Fibroblast of villous mesenchyme (primary cell): ENCODE measurements around the gene PRKCB. TPM values are rescaled to one million over a fixed set of nuclear protein-coding genes. Genes with fewer than 3 reads are reported as not detected.
"Not testable (repeated sequence)": the region's sequence is repeated elsewhere in the genome, so short reads cannot be mapped to it uniquely, and the experiment has no call there.

Experiments used
- DNase-seq: peaks from one replicate; pipeline ENCODE4 v3.0.0-alpha.2; 2010; ENCODE audit warnings: low read depth
- H3K4me3 ChIP-seq: 2 replicates; pipeline ENCODE4 v1.5.1; 2011; ENCODE audit warnings: low read depth, mild to moderate bottlenecking, low read length
- total RNA-seq: library from RNA; depleted of rRNA; stranded (reverse); fragments of >200 nt; gene quantifications from 2 replicates; pipeline ENCODE4 v1.2.3, GENCODE V29; 2012
- TF ChIP-seq, protein P1 (sequence below): IDR thresholded peaks from 2 replicates; pipeline ENCODE4 v1.5.1; 2012; ENCODE audit warnings: low read depth, mild to moderate bottlenecking, low read length; ENCODE audit not compliant: insufficient read depth

PRKCB gene
- total RNA-seq, 1 donor: not detected

DNA sequence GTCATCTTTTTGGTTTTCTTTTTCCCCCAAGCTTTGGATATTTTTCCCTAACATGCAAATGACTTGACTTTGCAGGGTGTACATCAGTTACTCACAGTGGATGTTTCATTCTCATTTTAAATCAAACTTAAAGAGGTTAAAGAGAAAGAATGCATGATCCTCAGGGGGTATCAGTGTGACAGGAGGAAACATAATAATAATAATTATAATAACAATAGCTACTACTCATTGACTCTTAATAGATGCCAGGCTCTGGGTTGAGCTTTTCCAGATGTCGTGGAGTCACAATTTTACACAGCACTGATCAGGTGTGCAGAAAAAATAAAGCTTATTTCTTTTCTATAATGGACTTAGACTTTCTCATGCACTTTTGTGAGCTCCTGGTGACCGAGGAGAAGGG, 263.1 kb downstream of the PRKCB start:
- no peak overlapping the region for H3K4me3 ChIP-seq
- DNase-seq: no peak
- TF ChIP-seq, protein P1, sequence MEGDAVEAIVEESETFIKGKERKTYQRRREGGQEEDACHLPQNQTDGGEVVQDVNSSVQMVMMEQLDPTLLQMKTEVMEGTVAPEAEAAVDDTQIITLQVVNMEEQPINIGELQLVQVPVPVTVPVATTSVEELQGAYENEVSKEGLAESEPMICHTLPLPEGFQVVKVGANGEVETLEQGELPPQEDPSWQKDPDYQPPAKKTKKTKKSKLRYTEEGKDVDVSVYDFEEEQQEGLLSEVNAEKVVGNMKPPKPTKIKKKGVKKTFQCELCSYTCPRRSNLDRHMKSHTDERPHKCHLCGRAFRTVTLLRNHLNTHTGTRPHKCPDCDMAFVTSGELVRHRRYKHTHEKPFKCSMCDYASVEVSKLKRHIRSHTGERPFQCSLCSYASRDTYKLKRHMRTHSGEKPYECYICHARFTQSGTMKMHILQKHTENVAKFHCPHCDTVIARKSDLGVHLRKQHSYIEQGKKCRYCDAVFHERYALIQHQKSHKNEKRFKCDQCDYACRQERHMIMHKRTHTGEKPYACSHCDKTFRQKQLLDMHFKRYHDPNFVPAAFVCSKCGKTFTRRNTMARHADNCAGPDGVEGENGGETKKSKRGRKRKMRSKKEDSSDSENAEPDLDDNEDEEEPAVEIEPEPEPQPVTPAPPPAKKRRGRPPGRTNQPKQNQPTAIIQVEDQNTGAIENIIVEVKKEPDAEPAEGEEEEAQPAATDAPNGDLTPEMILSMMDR: no peak

DNA sequence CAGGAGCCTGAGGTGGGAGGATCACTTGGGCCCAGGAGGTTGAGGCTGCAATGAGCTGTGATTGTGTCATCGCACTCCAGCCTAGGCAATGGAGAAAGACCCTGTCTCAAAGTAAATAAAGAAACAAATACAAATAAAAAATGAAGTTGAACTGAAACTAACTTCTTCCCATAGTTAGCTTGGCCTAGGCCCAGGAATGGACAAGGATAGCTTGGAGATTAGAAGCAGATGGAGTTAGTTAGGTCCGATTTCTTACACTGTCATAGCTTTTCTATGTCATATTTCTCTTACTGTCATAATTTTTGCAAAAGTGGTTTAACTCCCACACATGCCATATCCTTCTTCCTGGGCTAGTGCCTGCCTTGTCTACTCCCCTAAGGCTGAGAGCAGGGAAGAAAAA, 265.6 kb downstream of the PRKCB start:
- TF ChIP-seq, protein P1: no peak
- H3K4me3 ChIP-seq: no peak overlapping the region
- no peak for DNase-seq

DNA sequence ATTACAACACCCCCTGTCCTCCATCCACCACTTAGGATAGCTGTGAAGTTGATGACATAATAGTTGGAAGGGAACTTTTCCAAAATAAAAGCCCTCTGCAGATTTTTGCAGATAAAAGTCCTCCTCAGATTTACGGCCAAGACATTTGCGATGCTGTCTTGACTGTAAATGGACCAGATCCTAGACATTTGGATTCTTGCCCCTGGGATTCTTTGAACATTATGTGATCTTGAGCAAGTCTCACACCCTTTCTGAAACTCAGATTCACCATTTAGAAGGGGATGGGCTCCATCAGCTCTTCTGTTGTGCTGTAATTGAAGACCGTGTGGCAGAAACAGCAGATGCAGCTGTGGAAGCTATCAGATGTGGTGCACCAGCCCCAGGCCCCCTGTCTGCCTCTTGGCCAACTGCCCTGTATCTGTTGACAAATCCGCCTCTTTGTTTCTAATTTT, 266.5 kb downstream of the PRKCB start:
- TF ChIP-seq, protein P1: no peak
- DNase-seq: no peak
- no peak overlapping the region for H3K4me3 ChIP-seq

DNA sequence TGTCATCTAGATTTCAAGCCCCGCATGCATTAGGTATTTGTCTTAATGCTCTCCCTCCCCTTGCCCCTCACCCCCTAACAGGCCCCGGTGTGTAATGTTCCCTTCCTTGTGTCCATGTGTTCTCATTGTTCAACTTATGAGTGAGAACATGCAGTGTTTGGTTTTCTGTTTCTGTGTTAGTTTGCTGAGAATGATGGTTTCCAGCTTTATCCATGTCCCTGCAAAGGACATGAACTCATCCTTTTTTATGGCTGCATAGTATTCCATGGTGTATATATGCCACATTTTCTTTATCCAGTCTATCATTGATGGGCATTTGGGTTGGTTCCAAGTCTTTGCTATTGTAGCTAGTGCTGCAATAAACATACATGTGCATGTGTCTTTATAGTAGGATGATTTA, 269.7 kb downstream of the PRKCB start:
- not testable (repeated sequence) for H3K4me3 ChIP-seq, DNase-seq

DNA sequence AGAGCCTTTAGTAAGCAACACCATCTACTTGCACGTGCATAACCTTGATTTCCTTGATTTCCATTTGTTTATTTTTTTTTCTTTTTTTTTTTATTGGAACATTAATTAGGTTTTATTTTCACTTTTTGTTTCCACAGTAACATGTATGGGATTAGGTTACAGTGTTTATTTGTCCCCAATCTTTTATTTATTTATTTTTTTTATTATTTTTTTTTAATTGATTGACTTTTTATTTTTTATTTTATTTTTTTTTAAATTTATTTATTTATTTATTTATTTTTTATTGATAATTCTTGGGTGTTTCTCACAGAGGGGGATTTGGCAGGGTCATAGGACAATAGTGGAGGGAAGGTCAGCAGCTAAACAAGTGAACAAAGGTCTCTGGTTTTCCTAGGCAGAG, 272.3 kb downstream of the PRKCB start:
- H3K4me3 ChIP-seq, DNase-seq: not testable (repeated sequence)

DNA sequence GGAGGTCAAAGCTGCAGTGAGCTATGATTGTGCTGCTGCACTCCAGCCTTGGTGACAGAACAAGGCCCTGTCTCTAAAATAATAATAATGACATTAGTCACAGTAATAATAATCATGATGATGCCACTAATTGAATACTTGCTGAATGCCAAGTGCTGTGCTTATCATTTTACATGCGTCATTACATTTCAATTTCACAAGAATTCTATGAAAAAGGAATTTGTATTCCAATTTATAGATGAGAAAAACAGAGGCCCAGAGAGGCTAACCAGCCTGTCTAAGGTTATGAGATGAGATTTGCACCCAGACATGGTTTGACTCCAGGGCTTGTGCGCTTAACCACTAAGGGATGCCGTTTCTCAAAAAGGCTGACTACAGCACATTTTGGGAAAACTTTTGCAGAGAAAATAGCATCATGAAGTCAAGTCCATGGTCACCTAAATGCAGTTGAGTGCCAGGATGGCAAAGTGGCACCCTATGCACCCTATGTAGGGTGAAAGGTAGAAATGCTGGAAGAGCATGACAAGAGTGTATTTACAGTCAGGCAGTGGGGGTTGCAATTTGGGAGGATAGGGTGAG, 276.0 kb downstream of the PRKCB start:
- TF ChIP-seq, protein P1: no peak
- DNase-seq: no peak
- no peak overlapping the region for H3K4me3 ChIP-seq

DNA sequence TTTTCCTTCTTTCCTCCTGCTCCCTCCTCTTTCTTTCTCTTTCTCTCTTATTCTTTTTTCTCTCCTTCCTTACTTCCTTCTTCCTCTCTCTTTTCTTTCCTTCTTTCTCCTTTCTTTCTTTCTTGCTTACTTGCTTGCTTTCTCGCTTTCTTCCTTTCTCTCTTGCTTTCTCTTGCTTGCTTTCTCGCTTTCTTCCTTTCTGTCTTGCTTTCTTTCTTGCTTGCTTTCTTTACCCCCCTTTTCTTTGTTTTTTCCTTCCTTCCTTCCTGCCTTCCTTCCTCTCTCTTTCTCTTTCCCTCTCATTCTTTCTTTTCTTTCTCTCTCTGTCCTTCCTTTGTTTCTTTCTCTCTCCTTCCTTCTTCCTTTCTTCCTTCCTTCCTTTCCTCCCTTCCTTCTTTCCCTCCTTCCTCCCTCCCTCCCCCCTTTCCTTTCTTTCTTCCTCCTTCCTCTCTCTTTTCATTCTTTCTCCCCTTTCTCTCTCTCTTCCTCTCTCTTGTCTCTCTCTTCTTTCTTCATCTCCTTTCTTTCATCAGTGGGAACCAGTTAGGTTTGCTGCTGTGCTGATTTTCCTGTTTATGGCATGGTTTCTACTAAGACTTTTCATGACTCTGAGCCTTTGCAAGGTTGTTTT, 277.4 kb downstream of the PRKCB start:
- TF ChIP-seq, protein P1: no peak

DNA sequence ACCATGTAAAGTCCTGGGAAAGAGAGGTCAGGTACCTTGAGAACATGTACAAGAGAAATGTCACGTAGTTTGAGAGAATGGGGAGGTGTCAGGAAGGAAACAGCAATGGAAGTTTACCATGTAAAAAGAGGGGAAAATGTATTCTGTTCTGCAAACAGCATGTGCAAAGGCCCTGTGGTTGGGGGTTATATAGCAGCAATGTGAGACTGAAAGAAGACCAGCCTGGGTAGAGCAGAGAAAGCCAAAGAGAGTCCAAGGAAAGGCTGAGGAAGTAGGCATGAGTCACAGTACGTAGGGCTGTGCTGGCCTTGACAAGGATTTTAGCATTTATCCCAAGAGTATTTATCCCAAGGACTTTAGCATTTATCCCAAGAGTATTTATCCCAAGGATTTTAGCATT, 279.1 kb downstream of the PRKCB start:
- H3K4me3 ChIP-seq: no peak overlapping the region
- DNase-seq: no peak
- TF ChIP-seq, protein P1: no peak

More for the DNA sequence above, 277.4 kb downstream of the PRKCB start:
- H3K4me3 ChIP-seq: no peak overlapping the region
- no peak for DNase-seq
